Stimulated activated naive CD8-positive, alpha-beta T cell treated with anti-CD3 and anti-CD28 coated beads, Interleukin-15, Interleukin-2, amounts not matched to agents 100 ng/mL and 50 ng/mL, for 24 hours (primary cell): ENCODE results near the gene USP37.

Experiments
- H3K27ac Mint-ChIP-seq: one replicate; pipeline ENCODE4 v1.8.0; 2021; ENCODE audit warnings: mild to moderate bottlenecking, mixed read lengths
- H3K27me3 Mint-ChIP-seq: one replicate; pipeline ENCODE4 v1.8.0; 2021; ENCODE audit warnings: mixed read lengths
- H3K36me3 Mint-ChIP-seq: one replicate; pipeline ENCODE4 v1.8.0; 2021; ENCODE audit warnings: low read depth, mixed read lengths
- H3K4me1 Mint-ChIP-seq: one replicate; pipeline ENCODE4 v1.8.0; 2021; ENCODE audit warnings: low read depth, mixed read lengths
- H3K4me3 Mint-ChIP-seq: one replicate; pipeline ENCODE4 v1.8.0; 2021; ENCODE audit warnings: mild to moderate bottlenecking, mixed read lengths
- H3K9me3 Mint-ChIP-seq: one replicate; pipeline ENCODE4 v1.8.0; 2021; ENCODE audit warnings: mixed read lengths

Gene USP37

DNA sequence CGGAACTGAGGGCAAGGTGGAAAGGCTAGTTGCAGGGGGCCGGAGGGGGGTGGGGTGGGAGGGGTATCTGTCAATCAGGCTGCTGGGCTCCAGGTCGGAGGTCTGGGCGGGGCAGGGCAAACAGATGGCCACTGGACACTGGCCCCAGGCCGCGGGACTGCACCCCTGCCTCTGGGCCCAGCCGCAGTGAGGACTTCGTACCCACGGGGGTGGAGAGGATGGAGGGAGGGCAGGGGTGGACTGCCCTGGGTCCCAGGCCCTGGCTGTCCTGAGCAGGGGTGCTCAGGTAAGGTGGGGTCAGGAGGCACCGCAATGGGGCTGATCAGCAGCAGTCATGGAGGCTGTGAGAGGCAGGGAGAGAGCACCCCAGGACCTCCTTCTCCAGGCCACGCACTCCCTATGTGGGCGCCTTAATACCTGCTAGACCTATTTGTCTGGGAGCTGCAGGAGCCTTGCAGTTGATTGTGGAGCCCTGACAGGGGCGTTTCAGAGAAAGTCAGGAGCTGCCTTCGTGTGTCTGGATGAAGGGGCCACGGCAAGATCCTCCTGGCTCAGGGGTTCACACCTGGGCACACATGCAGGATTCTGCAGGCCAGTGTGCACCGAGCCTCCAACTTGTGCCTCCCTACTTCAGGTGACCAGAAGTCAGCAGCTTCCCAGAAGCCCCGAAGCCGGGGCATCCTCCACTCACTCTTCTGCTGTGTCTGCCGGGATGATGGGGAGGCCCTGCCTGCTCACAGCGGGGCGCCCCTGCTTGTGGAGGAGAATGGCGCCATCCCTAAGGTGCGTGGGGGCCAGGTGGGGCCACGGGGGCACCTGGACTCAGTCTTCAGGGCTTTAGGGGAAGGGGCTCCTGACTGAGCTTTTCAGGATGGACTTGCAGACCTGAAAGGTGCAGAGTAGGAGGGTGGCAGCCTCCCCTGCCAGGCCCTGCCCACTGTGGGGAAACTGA, 166.9 kb downstream of the USP37 start:
- H3K4me1 Mint-ChIP-seq, result peaks cover 63% of the 10 kb centered on the region
- H3K4me3 Mint-ChIP-seq, result peak overlapping the region; percentile 91
- no peak overlapping the region for H3K27ac Mint-ChIP-seq
- H3K36me3 Mint-ChIP-seq, result peaks cover 19% of the 10 kb centered on the region
- H3K9me3 Mint-ChIP-seq, result no peaks in the 10 kb centered on the region
- H3K27me3 Mint-ChIP-seq, result peaks cover 5% of the 10 kb centered on the region
